HG02870 (cell line): Measurements from ENCODE around the gene PAM16.
"Not testable (repeated sequence)": the region's sequence is repeated elsewhere in the genome, so short reads cannot be mapped to it uniquely, and the experiment has no call there.

Experiments used
- ATAC-seq: cut with Tn5 transposase; IDR thresholded peaks from one replicate; pipeline ENCODE4 v1.9.1; 2021; ENCODE audit warnings: mild to moderate bottlenecking, moderate library complexity; ENCODE audit not compliant: unreplicated experiment

The PAM16 gene

DNA sequence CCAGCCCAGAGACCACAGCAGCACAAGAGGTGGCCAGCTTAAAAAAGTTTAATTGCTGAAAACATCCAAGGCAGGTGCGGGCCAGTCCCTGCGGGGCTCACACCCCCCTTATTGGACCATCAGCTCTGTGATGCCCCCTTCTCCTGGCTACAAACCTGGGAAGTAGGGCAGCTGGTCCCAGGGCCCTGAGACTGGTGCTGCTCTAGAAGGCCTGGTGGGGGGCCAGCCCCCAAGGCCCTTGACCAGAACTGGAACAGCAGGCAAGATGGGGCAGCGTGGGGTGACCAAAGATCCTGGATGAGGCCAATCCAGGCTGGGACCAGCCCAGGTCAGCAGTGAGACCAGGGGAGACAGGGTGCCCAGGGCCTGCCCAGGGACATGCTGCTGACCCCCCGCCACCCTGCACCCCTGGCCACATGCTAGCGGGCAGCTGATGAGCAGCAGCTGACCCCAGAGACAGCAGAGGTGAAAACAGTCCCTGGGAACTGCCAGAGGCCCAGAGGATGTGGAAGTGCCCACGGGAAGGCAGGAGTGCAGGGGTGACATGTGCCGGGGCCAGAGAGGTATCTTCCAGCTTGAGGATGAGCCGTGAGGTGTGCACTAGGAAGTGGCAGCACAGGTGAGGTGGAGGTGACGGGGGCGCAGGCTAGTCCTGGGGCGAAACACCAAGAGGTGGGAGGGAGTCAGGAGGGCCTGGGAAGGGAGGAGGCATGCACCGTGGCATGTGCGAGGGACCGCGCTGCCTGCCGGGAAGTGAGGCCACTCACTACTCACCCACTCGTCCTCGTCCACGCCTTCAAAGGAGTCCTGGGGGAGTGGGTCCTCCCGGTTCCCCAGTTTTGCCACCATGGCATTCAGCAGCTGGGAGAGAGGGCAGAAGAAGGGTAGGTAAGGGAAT is 3.6 kb upstream of the PAM16 start:
- ATAC-seq, result no peak

DNA sequence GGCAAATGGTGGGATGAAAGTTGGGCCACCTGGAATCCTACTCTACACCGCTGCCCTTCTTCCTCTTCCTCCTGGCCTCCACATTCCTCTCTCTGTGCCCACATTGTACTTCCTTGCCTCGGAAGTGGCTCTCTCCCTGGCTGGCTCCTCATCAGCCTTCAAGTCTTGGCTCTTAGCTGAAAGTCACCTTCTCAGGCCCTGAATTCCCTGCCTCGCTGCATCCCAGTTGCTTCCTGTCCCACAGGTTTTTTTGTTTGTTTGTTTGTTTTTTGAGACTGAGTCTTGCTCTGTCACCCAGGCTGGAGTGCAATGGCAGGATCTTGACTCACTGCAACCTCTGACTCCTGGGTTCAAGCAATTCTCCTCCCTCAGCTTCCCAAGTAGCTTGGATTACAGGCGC is 2.6 kb upstream of the PAM16 start:
- ATAC-seq, result no peak

DNA sequence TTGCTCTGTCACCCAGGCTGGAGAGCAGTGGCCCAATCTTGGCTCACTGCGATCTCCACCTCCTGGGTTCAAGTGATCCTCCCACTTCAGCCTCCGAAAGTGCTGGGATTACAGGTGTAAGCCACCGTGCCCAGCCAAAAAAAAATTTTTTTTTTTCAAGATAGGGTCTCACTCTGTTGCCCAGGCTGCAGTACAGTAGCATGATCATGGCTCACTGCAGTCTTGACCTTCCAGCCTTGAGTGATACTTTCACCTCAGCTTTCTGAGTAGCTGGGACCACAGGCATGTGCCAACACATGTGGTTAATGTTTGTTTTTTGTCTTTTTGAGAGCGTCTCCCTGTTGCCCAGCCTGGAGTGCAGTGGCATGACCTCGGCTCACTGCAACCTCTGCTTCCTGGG is 1.7 kb upstream of the PAM16 start:
- ATAC-seq, result no peak

DNA sequence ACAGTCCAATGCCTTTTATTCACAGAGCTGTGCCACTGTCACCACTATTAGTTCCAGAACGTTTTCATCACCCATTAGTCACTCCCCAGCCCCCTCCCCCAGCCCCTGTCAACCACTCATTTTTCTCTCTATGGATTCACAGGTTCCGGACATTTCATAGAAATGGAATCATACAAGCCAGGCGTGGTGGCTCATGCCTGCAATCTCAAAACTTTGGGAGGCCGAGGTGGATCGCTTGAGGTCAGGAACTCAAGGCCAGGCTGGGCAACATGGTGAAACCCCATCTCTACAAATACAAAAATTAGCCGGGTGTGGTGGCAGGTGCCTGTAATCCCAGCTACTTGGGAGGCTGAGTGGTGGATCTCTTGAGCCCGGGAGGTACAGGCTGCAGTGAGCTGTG is 759 bp upstream of the PAM16 start:
- ATAC-seq, result no peak

DNA sequence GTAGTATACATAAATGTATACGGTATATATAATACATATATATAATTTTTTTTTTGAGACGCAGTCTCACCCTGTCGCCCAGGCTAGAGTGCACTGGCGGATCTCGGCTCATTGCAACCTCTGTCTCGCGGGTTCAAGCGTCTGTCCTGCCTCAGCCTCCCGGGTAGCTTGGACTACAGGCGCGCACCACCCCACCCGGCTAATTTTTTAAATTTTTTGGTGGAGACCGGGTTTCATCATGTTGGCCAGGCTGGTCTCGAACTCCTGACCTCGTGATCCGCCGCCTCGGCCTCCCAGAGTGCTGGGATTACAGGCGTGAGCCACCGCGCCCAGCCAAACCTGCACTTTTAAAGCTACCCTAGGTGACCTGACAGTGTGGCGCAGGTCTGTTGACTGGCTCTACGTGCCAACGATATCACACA is 745 bp downstream of the PAM16 start:
- ATAC-seq, result no peak

DNA sequence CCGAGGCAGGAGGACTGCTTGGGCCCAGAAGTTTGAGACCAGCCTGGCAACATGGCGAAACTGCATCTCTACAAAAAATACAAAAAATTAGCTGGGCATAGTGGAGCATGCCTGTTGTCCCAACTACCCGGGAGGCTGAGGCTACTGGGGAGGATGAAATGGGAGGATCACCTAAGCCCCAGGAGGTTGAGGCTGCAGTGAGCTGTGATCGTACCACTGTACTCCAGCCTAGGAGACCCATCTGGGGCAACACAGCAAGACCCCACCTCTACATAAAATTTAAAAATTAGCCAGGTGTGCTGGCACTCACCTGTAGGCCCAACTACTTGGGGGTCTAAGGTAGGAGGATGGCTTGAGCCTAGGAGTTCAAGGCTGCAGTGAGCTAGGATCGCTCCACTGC is 1.8 kb downstream of the PAM16 start:
- no peak for ATAC-seq

DNA sequence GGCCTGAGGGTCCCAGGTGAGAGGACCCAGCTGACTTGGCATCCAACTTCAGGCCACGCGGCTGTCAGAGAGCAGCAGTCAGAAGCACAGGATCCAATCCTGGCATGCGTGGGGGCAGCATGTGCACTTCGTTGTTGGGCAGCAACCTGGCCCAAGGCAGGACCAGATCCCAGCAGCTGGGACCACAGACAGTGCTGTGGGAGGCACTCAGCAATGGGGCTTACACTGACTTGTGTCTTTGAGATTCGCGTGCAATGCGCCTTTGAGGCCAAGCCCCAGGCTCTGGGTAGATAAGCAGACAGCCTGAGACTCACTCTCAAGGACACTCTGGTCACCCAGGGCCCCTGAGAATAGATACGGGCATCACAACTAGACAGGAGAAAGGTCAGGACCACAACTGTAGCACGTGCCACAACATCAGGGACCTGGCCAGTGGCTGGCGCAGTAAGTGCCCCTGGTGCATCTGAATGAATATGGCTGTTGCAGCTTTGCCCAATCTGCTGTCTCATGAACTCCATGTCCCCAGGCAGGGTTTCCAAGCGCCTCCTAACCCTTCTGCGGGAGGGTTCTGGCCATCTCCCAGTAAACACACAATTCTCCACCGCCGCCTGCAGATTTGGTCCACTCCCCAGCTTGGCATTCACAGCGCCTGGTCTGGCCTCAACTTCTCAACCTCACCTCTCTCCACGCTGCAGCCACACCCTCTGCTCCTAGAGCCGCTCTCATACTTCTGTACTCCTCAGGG is 3.2 kb downstream of the PAM16 start:
- no peak for ATAC-seq

DNA sequence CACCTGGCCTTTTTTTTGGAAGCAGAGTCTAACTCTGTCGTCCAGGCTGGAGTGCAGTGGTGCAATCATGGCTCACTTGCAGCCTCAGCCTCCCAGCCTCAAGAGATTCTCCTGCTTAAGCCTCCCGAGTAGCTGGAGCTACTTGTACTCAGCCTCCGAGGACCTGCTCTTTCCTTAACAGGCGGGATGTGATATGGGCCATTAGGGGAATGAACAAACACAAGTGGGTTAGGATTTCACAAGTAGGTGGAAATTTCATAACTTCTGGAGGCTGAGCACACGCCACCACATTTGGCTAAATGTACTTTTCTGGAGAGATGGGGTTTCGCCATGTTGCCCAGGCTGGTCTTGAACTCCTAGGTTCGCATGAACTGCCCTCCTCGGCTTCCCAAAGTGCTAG is 4.1 kb downstream of the PAM16 start:
- ATAC-seq, result no peak

DNA sequence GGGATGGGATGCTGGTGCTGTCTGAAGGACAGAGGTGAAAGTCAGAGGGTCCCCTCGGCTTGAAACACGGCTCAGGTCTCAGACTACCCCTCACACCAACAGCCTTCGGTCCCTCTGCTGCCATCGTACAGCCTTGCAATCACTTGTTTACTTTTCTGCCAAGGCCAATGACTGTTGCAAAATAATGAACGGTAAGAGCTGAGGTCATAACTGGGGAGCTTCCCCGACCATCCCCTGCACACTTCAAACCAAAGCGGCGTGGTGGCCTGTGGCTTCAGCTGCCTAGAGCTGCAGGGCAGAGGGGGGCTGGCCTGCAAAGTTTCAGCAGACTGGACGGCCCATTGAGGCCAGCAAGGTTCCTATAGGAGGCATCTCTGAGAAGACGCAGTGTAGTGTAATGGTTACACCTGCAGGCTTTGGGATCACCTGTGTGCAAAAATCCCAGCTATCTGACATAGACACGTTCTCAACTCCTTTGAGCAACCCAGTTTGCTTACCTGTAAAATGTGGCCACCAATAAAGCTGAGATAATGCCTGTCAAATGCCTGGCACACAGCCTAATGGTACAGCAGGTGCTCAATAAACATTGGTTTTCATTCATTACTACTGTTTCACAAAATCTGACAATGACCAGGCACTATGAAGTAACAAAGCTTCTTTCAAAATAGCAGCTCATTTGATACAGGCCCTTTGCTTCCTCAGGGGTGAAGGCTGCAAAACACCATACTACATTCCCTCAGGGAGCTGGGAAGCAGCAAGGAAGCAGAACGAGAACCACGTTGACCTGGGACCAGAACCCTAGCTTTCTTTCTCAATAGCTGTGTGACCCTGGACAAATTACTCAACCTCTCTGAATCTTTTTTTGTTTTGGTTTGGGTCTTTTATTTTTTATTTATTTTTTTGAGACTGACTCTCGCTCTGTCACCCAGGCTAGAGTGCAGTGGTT is 5.0 kb downstream of the PAM16 start:
- no peak for ATAC-seq

DNA sequence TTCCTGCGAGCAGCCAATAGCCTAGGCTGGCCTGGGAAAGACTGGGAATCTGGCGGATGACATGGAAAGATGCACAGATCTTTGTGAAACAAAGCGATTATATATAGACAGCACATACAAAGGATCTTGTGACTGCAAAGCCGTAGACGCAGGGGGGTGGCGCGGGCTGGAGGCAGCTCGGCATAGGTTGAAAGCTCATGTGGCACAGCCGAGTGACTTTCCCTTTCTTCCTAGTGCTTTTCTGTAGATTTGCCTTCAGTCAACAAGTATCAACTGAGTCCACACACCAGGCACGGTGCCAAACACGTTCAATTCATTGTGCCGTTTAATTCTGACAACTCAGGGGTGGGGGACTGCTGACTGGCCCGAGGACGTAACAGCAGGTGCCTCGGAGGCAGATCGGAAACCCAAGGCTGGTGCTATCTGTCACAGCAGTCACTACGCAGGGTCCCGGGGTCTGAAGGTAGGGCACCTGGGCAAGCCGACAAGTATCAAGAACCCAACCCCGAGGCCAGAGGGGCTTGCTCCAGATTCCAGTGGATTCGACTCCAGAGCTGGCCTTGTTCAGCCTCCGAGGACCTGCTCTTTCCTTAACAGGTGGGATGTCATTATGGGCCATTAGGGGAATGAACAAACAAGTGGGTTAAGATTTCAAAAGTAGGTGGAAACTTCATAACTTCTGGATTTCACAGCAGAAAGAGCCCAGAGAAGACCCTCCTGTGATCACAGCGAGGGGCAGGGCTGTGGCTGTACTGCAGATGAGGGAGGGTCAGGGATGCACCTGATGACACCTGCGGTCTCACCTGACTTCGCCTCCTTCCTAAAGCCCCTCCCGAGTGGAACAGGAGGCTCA is 5.9 kb downstream of the PAM16 start:
- ATAC-seq, result no peak

DNA sequence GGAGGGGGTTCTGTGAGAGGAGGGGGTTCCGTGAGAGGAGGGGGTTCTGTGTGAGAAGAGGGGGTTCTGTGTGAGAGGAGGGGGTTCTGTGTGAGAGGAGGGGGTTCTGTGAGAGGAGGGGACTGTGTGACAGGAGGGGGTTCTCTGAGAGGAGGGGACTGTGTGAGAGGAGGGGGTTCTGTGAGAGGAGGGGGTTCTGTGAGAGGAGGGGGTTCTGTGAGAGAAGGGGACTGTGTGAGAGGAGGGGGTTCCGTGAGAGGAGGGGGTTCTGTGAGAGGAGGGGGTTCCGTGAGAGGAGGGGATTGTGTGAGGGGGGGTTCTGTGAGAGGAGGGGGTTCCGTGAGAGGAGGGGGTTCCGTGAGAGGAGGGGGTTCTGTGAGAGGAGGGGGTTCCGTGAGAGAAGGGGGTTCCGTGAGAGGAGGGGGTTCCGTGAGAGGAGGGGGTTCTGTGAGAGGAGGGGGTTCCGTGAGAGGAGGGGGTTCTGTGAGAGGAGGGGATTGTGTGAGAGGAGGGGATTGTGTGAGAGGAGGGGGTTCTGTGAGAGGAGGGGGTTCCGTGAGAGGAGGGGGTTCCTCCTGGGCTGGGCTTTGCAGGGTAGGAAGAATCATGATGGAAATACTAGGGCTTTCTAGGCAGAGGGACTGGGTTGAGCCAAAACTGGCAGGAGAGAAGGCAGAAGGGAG is 6.7 kb downstream of the PAM16 start:
- not testable (repeated sequence) for ATAC-seq

DNA sequence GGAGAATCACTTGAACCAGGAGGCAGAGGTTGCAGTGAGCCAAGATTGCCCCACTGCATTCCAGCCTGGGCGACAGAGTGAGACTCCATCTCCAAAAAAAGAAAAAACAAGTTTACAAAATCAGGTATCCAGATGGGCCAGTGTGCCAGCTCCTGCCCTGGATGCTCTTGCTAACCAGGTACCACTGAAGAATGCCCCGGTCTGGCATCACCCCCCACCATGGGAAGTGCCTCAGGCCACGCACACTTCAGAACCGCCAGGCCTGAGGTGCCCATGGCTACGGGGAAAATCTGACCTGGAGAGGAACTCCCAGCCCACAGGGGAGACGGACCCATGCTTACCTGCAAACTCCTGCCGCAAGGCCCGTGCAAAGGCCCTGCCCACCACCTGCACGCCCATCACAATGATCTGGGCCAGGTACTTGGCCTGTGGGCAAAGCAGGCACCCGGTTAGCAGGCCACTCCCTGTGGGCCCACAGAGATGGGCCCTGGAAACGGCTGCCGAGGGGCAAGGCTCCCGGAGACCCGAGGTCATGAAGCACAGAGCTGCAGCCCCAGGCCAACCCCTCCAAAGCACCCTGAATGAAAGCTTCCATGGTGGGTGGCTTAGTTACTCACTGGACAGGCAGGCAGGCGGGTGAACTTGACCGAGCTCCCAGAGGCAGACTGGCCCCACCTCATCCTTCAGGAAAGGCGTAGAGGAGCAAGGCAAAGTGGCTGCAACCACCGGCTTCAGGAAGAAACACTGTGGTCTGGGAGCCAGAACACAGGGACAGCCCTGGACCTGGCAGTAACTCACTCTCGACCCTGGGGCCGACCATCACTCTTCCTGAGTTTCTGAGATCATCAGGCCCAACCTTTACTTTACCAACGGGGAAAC is 8.0 kb downstream of the PAM16 start:
- ATAC-seq, result no peak

DNA sequence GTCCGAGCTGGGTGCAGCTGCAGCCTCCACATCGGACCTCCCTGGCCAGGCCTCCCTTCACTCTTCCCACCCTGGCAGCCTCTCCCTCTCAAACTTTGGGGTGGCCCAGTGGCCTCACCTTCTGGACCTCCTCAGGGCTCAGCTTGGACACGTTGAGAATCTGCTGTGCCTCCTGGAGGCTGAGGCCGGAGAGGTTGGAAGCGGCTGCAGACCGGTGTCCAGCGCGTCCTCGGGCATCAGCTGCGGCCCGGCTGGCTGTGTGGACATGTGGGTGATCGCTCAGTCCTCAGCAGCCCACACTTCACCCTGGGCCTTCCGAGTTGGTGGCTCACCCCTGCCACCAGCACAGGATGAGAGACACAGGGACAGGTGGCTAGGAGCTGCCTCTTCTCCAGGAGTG is 9.9 kb downstream of the PAM16 start:
- no peak for ATAC-seq

DNA sequence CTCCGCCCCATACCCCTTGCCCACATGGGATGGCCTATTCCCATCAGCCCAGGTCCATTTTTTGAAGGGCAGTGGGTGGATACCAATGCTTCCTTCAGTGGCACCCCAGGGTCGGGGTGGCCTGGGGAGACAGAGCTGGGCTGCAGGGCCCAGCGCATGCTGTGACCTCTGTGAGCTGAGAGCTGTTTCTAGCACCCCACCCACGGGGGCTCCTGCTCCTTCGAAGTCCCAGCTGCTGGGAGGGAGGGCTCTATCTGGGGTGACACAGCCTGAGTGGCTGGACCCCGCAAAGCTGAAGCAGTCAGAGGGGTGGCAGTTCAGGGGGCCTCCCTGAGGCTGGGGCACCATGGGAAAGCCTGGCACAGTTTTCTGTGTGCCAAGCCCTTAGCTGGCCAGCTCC is 10.7 kb downstream of the PAM16 start:
- no peak for ATAC-seq

DNA sequence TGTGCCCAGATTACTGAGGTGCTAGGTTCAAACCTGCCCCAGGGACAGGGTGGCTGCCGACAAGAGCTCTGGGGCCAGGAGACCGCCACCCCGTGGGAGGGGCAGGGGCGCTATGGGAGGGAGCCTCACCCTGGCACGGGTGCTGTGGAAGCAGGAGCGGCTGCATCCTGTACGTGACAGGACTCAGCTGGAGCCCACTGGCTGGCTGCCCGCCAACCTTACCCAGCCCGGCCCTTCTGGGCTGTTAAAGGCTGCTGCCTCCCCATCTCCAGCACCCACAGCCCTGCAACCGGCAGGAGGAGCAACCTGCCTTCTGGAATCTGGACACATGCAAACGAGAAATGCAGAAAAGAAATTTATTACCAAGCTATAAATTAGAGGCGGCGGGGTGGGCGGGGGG is 11.2 kb downstream of the PAM16 start:
- ATAC-seq, result no peak

DNA sequence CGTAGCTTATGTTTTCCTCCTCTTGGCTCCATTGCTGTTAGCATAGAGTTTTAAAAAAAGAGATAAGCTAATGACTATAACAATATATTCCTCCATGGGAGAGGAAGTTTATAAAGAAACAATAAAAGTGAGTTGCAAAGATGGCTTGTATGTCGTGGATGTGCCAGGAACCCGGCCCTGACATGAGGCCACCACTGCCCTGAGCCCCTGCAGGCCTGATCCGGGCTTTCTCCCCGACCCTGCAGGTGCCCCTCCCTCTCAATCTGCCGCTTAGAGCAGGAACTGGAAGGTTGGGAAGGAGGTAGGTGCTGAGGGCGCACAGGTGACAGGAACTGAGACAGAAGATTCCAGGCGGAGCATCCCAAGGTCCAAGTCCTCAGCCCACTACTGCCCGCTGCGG is 11.7 kb downstream of the PAM16 start:
- ATAC-seq, result no peak

DNA sequence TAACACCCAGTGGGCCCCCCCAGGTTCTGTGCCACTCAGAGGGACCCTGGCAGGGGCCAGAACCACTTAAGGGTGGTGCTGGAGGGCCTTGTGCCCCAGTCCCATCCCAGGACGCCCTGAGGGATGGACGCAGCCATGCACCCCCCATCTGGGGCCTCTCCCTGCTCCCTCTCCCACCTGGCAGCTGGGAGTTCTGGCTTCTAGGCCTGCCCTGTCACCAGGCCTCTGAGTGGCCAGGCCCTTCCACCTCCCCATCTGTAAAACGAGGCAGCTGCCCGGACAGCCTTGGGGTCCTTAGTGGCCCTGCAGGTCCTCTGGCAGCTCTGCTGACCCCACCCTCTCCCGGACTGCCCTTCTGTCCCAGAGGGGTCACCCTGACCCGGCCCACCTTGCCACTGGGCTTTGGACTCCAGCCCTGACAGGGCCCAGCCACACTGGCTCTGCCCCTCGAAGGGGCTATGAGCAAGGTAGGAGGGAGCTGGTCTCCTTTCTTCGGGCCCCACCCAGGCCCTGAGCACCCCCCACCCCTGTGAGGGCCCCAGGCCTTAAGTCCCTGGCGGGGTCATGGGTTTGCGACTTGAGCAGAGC is 12.3 kb downstream of the PAM16 start:
- no peak for ATAC-seq

DNA sequence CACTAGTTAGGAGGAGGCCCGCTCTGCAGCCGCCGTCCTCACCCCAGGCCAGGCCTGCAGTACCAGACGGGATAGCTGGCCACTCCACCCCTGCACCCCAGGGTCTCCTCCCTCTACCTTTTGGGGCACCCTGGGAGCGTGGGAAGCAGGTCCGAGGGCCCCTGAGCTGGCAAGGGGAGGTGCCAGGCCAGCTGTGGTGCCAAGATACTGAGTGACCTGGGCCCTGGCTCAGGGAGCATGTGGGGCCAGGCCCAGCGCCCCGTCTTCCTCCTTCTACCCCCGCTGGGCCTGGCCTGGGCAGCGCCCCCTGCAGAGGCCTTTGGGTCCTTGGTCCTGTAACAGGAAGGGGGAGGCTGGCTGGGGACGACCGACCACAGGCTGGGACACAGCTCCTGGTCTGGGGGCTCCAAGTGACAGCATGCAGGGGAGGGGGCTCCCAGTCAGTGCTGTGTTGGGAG is 13.0 kb downstream of the PAM16 start:
- ATAC-seq, result no peak
